Measurements from ENCODE around the gene CORO2B.

- TF ChIP-seq, protein P1, sequence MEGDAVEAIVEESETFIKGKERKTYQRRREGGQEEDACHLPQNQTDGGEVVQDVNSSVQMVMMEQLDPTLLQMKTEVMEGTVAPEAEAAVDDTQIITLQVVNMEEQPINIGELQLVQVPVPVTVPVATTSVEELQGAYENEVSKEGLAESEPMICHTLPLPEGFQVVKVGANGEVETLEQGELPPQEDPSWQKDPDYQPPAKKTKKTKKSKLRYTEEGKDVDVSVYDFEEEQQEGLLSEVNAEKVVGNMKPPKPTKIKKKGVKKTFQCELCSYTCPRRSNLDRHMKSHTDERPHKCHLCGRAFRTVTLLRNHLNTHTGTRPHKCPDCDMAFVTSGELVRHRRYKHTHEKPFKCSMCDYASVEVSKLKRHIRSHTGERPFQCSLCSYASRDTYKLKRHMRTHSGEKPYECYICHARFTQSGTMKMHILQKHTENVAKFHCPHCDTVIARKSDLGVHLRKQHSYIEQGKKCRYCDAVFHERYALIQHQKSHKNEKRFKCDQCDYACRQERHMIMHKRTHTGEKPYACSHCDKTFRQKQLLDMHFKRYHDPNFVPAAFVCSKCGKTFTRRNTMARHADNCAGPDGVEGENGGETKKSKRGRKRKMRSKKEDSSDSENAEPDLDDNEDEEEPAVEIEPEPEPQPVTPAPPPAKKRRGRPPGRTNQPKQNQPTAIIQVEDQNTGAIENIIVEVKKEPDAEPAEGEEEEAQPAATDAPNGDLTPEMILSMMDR (IDR thresholded peaks at IDR 0.05; ENCODE audit: insufficient read depth, low read length, poor library complexity, severe bottlenecking), result no peak
- no peak for TF ChIP-seq EZH2phosphoT487 (conservative IDR thresholded peaks at IDR 0.05; ENCODE audit: low read length)
These were observed 67.9 kb downstream of the CORO2B start for GRCh38 chr15:68646696-68647095.
